ENCODE measurements around the gene TNFRSF25.

The TNFRSF25 gene

DNA sequence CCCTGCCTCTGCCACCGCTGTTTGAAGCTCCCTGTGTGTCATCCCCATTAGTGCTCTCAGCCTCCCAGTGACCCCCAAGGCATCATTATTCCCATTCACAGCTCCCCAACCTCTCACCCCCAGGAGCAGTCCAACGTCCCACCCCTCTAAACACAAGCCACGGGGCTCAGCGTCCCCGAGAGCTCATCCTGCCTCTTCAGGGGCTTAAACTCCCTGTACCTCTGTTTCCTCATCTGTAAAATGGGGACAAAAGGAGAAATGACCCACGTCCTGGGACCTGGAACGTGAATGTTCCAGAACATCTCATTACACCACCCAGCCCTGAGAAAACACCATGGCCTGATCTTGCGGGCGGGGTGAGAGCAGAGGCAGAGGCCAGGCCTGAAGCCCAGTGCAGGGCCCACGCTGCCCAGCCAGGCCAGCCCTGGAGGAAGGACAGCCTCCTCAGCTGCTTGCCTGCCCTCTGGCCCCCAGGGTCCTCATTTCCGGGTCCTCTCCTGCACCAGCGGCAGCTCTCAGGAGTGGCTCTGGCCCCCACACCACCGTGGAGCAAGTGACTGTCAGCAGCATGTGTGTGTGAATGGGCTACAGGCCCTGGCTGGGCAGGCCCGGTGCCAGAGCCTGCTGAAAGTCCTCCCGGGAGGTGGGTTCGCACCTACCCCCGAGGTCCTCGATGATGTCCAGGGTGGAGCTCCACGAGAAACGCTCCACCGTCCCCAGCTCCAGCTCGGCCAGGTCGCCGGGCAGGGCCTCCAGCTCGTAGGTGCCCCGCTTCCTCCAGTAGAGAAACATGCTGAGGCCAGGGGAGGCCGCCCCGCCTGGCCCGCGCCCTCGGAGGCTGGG lies 39.6 kb upstream of the TNFRSF25 start:
- Histone ChIP-seq H3K4me1 (peaks cover 5 to 39% (median 30%) of the 10 kb centered on the region in 4 donors), H3K36me3 (no peaks in the 10 kb centered on the region), H3K27me3 (peaks cover 0 to 17% of the 10 kb centered on the region in 2 donors), H3K27ac (no peak overlapping the region), H3K9me3 (no peaks in the 10 kb centered on the region), H3K4me3 (no peak overlapping the region)
- intact Hi-C loops (cut with DNase I; ENCODE audit: low total_unique reads), result no loop called here
- no peak for DNase-seq
- TF ChIP-seq, protein P1, sequence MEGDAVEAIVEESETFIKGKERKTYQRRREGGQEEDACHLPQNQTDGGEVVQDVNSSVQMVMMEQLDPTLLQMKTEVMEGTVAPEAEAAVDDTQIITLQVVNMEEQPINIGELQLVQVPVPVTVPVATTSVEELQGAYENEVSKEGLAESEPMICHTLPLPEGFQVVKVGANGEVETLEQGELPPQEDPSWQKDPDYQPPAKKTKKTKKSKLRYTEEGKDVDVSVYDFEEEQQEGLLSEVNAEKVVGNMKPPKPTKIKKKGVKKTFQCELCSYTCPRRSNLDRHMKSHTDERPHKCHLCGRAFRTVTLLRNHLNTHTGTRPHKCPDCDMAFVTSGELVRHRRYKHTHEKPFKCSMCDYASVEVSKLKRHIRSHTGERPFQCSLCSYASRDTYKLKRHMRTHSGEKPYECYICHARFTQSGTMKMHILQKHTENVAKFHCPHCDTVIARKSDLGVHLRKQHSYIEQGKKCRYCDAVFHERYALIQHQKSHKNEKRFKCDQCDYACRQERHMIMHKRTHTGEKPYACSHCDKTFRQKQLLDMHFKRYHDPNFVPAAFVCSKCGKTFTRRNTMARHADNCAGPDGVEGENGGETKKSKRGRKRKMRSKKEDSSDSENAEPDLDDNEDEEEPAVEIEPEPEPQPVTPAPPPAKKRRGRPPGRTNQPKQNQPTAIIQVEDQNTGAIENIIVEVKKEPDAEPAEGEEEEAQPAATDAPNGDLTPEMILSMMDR (IDR thresholded peaks at IDR 0.05), result no peak

DNA sequence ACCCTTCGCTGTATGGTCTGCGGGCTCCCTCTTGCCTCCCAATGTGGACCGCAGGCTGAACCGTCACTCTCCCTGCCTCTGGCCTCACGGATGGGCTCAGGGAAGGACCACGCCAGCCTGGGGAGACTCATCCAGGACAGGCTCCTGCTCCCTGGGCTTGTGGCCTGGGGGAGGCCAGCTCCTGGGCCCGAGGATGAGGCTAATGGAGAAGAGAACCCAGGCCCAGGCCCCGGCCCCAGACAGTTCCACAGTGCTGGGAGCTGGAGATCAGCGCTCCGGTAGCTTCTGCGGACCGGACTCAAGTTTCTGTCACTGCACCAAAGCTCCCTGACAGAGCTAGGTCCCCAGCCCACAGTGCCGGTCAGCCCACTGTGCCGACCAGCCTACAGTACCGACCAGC lies 38.9 kb upstream of the TNFRSF25 start:
- Histone ChIP-seq H3K4me1 (peaks cover 5 to 45% (median 36%) of the 10 kb centered on the region in 4 donors), H3K4me3 (no peak overlapping the region), H3K27me3 (peaks cover 0 to 17% of the 10 kb centered on the region in 2 donors), H3K36me3 (no peaks in the 10 kb centered on the region), H3K27ac (no peak overlapping the region), H3K9me3 (no peaks in the 10 kb centered on the region)
- DNase-seq, result no peak
- intact Hi-C loops (cut with DNase I; ENCODE audit: low total_unique reads), result no loop called here
- TF ChIP-seq, protein P1 (IDR thresholded peaks at IDR 0.05), result no peak

DNA sequence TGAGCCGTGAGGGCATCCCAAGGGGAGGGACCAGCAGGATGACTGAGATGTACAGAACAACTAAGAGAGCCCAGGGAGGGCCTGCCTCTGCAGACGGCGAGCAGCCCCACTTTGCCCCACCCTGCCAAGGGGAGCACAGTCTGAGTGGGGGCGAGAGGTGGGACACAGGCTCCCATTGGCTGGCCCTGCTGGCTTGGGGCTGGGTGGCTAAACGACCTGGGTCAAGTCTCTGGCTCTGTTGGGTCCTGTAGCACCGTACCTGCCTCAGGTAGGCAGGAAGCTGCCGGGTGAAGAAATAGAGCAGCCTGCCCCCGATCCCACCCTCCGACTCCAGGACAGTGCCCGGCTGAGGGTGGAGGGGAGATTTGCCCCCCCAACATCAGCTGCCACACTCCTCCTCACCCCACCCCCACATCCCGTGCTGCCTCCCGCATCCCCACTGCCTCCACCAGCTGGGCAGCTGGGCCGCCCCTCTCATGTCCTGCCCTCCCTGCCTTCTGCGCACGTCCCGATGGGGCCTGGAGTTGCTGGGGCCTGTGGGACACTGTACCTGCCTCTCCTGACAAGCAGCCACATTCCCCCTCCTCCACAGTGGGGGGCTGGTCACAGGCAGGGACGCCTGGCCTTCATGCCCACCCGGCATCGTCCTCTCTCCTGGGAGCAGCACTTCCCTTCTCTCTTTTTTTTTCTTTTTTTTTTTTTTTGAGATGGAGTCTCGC lies 38.1 kb upstream of the TNFRSF25 start:
- DNase-seq, result no peak
- Histone ChIP-seq H3K36me3 (no peaks in the 10 kb centered on the region), H3K27ac (no peak overlapping the region), H3K27me3 (peaks cover 0 to 15% of the 10 kb centered on the region in 2 donors), H3K4me3 (no peak overlapping the region), H3K9me3 (no peaks in the 10 kb centered on the region), H3K4me1 (peaks cover 5 to 52% (median 38%) of the 10 kb centered on the region in 4 donors)
- TF ChIP-seq, protein P1 (IDR thresholded peaks at IDR 0.05), result no peak
- intact Hi-C loops (cut with DNase I; ENCODE audit: low total_unique reads), result no loop called here

DNA sequence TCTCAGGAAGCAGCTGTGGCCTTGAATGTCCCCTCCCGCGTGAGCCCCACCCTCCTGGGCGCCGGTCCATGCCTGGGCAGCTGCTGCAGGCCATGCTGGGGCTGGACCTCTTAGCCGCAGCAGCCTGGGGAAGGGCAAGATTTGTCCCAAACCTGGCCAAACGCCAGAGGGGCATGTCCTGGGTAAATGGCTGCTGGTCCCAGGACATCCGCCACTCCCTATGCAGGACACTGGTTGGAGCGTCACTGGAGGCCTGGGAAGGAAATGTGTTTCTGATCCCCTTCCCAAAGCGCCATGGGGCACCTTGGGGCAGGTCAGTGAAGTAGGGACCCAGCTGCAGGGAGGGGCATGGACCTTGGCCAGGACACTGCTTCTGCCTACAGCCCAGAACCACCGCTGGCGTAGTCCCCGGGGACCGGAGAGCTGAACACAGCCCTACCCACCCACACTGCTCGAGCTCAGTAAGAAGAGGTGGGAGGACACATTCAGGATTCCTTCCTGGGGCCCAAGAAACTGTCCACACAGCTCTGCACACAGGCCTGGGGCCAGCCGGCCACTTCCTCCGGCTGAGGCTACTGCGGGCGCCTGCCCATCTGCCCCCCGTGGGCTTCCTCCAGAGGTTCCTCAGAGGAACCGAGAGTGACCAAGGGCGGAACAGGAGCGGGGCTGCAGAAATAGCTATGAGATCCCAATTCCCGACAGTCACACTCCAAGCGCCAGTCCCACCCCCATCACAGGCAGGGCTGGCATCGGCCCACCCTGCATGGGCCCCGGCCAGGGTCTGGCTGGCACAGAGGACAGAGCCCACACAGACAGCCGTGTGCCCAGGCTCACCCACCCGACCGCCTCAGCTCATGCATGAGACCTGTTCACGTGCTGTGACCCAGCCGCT lies 36.3 kb upstream of the TNFRSF25 start:
- H3K36me3 ChIP-seq, result no peaks in the 10 kb centered on the region
- peak; percentile 78 to 94 for DNase-seq
- no peak overlapping the region for H3K4me3 ChIP-seq
- H3K9me3 ChIP-seq, result no peaks in the 10 kb centered on the region
- peaks cover 0 to under 1% of the 10 kb centered on the region in 2 donors for H3K27me3 ChIP-seq
- intact Hi-C loops (cut with DNase I; ENCODE audit: low total_unique reads), result no loop called here
- peak overlapping the region; percentile 50 to 75 for H3K27ac ChIP-seq
- TF ChIP-seq, protein P1 (IDR thresholded peaks at IDR 0.05), result no peak
- peaks cover 5 to 63% (median 47%) of the 10 kb centered on the region in 4 donors for H3K4me1 ChIP-seq

DNA sequence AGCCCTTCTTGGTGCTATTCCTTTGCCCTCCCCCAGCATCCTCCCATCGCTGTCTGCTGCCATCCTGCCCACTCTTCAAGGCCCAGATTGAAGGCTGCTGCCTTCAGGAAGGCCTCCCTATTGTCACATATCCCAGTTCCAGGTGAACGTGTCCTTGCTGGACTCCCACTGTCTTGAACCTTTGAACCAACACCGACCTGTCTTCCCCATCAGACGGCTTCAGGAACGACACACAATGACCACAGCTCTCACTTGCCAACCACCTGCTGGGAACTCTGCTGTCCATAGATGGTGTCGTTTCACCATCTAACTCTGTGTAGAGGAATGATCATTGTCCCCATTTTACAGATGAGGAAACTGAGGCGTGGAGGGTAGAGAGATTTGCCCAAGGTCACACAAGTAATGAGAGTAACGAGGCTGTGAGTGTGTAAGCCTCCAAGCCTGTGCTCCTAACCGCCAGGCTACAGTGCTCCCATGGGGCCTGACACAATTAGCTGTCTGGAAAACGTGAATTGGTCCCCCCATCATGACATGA lies 35.4 kb upstream of the TNFRSF25 start:
- intact Hi-C loops (cut with DNase I; ENCODE audit: low total_unique reads), result no loop called here
- Histone ChIP-seq H3K36me3 (no peaks in the 10 kb centered on the region), H3K27me3 (no peaks in the 10 kb centered on the region), H3K27ac (peak overlapping the region; percentile 50 to 75), H3K9me3 (no peaks in the 10 kb centered on the region), H3K4me1 (peaks cover 5 to 68% (median 51%) of the 10 kb centered on the region in 4 donors), H3K4me3 (peak overlapping the region in 1 of 2 donors; percentile 1)
- TF ChIP-seq, protein P1 (IDR thresholded peaks at IDR 0.05), result no peak
- DNase-seq, result no peak

All from tibial artery (tissue), 4 donors.